WTC11 (cell line): ENCODE measurements around the gene ACSF2. TPM values are rescaled to one million over a fixed set of nuclear protein-coding genes. Genes with fewer than 3 reads are reported as not detected.

Source experiments
- ATAC-seq: fragments of 200-7000 bp; cut with Tn5 transposase; 2 replicates; pipeline ENCODE4 v1.10.0; 2021; ENCODE audit warnings: mild to moderate bottlenecking, moderate library complexity
- Bru-seq: library from RNA; stranded (reverse); fragments of 400-500 nt; gene quantifications from one replicate; lab custom pipeline; 2021; lab: Mats Ljungman, UMichigan
- CTCF ChIA-PET: fragments of 300-600 bp; sonication (Branson Sonifier 250); formaldehyde crosslinking; loops from one replicate; lab custom pipeline; 2021; ENCODE audit warnings: antibody characterized with exemption; lab: Charles Lee
- POLR2A ChIA-PET: fragments of 350-600 bp; sonication (Branson Sonifier 250); formaldehyde crosslinking; loops from one replicate; lab custom pipeline; 2021; ENCODE audit warnings: antibody characterized with exemption; lab: Charles Lee
- DNase-seq: peaks from one replicate; pipeline ENCODE4 v3.0.0; 2021; ENCODE audit warnings: low spot score
- H3K27ac Mint-ChIP-seq: 2 replicates; pipeline ENCODE4 v1.8.0; 2021; ENCODE audit warnings: mixed read lengths
- H3K27me3 Mint-ChIP-seq: 2 replicates; pipeline ENCODE4 v1.8.0; 2021; ENCODE audit warnings: low read depth, mild to moderate bottlenecking, moderate library complexity, mixed read lengths
- H3K36me3 Mint-ChIP-seq: 2 replicates; pipeline ENCODE4 v1.8.0; 2021; ENCODE audit warnings: mixed read lengths
- H3K4me1 Mint-ChIP-seq: 2 replicates; pipeline ENCODE4 v1.8.0; 2022; ENCODE audit warnings: mixed read lengths
- H3K4me3 Mint-ChIP-seq: 2 replicates; pipeline ENCODE4 v1.8.0; 2021; ENCODE audit warnings: mild to moderate bottlenecking, moderate library complexity, mixed read lengths
- H3K9me3 Mint-ChIP-seq: 2 replicates; pipeline ENCODE4 v1.8.0; 2021; ENCODE audit warnings: mixed read lengths
- ATF1 ChIP-seq: sonication (generic); formaldehyde crosslinking; IDR thresholded peaks from 2 replicates; pipeline ENCODE4 v1.8.1; 2023; ENCODE audit warnings: mild to moderate bottlenecking, moderate library complexity, missing genetic modification reagents
- CREM ChIP-seq: sonication (generic); formaldehyde crosslinking; IDR thresholded peaks from 2 replicates; pipeline ENCODE4 v1.8.1; 2022; ENCODE audit warnings: mild to moderate bottlenecking, missing genetic modification reagents, moderate library complexity
- ESRRA ChIP-seq: sonication (generic); formaldehyde crosslinking; IDR thresholded peaks from 2 replicates; pipeline ENCODE4 v1.8.1; 2022; ENCODE audit warnings: mild to moderate bottlenecking, missing genetic modification reagents, borderline replicate concordance
- FOXK1 ChIP-seq: sonication (generic); formaldehyde crosslinking; IDR thresholded peaks from 2 replicates; pipeline ENCODE4 v1.8.0; 2022; ENCODE audit warnings: mild to moderate bottlenecking, moderate library complexity, missing genetic modification reagents
- MXD4 ChIP-seq: fragments of 250-450 bp; sonication (Bioruptor Pico); IDR thresholded peaks from 2 replicates; pipeline ENCODE4 v1.8.0; 2021; ENCODE audit warnings: mild to moderate bottlenecking, moderate library complexity, borderline replicate concordance
- NFATC4 ChIP-seq: fragments of 250-450 bp; sonication (Bioruptor Pico); IDR thresholded peaks from 2 replicates; pipeline ENCODE4 v1.9.0; 2021; ENCODE audit warnings: mild to moderate bottlenecking
- NR3C1 ChIP-seq: sonication (generic); formaldehyde crosslinking; conservative IDR thresholded peaks from 2 replicates; pipeline ENCODE4 v1.8.1; 2023; ENCODE audit warnings: low read depth, mild to moderate bottlenecking, missing genetic modification reagents
- OVOL2 ChIP-seq: fragments of 250-450 bp; sonication (Bioruptor Pico); IDR thresholded peaks from 2 replicates; pipeline ENCODE4 v1.9.0; 2021; ENCODE audit warnings: mild to moderate bottlenecking, borderline replicate concordance
- RELA ChIP-seq: sonication (generic); formaldehyde crosslinking; IDR thresholded peaks from 2 replicates; pipeline ENCODE4 v1.8.1; 2022; ENCODE audit warnings: missing genetic modification reagents, mild to moderate bottlenecking, borderline replicate concordance
- RORB ChIP-seq: fragments of 250-450 bp; sonication (Bioruptor Pico); IDR thresholded peaks from 2 replicates; pipeline ENCODE4 v1.9.0; 2021; ENCODE audit warnings: mild to moderate bottlenecking
- SMAD4 ChIP-seq: sonication (generic); formaldehyde crosslinking; IDR thresholded peaks from 2 replicates; pipeline ENCODE4 v1.8.0; 2022; ENCODE audit warnings: mild to moderate bottlenecking, missing genetic modification reagents
- SOX15 ChIP-seq: fragments of 250-450 bp; sonication (Bioruptor Pico); IDR thresholded peaks from 2 replicates; pipeline ENCODE4 v1.9.0; 2021; ENCODE audit warnings: mild to moderate bottlenecking
- SP1 ChIP-seq: sonication (generic); formaldehyde crosslinking; conservative IDR thresholded peaks from 2 replicates; pipeline ENCODE4 v1.8.1; 2022; ENCODE audit warnings: missing genetic modification reagents
- TEAD4 ChIP-seq: sonication (generic); formaldehyde crosslinking; IDR thresholded peaks from 2 replicates; pipeline ENCODE4 v1.8.0; 2022; ENCODE audit warnings: mild to moderate bottlenecking, missing genetic modification reagents
- ZNF317 ChIP-seq: sonication (generic); formaldehyde crosslinking; IDR thresholded peaks from 2 replicates; pipeline ENCODE4 v1.8.1; 2023; ENCODE audit warnings: low read depth, mild to moderate bottlenecking, moderate library complexity, missing genetic modification reagents, borderline replicate concordance
- long read RNA-seq, 3 experiments: library from RNA in 1 of 3; library from capped mRNA in 1 of 3; library from polyadenylated mRNA in 1 of 3; unstranded in 2 of 3; stranded (forward) in 1 of 3; transcript quantifications; one replicate each; pipeline ENCODE4 v2.0.0, GENCODE V29; 2021
- total RNA-seq: library from RNA; stranded (reverse); gene quantifications from 3 replicates; pipeline ENCODE4 v1.2.3, GENCODE V29; 2021
- TF ChIP-seq, protein P1 (sequence below): sonication (generic); formaldehyde crosslinking; IDR thresholded peaks from 2 replicates; pipeline ENCODE4 v1.8.1; 2022; ENCODE audit warnings: mild to moderate bottlenecking, missing genetic modification reagents, moderate library complexity, borderline replicate concordance
- TF ChIP-seq, protein P2 (sequence below): fragments of 250-450 bp; sonication (Bioruptor Pico); IDR thresholded peaks from 2 replicates; pipeline ENCODE4 v1.9.0; 2021; ENCODE audit warnings: moderate library complexity, mild to moderate bottlenecking, inconsistent platforms, borderline replicate concordance
- TF ChIP-seq, protein P3 (sequence below): fragments of 250-450 bp; sonication (Bioruptor Pico); IDR thresholded peaks from 2 replicates; pipeline ENCODE4 v1.9.0; 2021; ENCODE audit warnings: mild to moderate bottlenecking, borderline replicate concordance
- TF ChIP-seq, protein P4 (sequence below): sonication (generic); formaldehyde crosslinking; IDR thresholded peaks from 2 replicates; pipeline ENCODE4 v1.8.1; 2022; ENCODE audit warnings: low read depth, mild to moderate bottlenecking, moderate library complexity, missing genetic modification reagents, borderline replicate concordance
- TF ChIP-seq, protein P5 (sequence below): sonication (generic); formaldehyde crosslinking; IDR thresholded peaks from 2 replicates; pipeline ENCODE4 v1.8.1; 2022; ENCODE audit warnings: missing genetic modification reagents, borderline replicate concordance
- TF ChIP-seq, protein P6 (sequence below): sonication (generic); formaldehyde crosslinking; IDR thresholded peaks from 2 replicates; pipeline ENCODE4 v1.8.0; 2022; ENCODE audit warnings: mild to moderate bottlenecking, missing genetic modification reagents

ACSF2 gene, protein sequence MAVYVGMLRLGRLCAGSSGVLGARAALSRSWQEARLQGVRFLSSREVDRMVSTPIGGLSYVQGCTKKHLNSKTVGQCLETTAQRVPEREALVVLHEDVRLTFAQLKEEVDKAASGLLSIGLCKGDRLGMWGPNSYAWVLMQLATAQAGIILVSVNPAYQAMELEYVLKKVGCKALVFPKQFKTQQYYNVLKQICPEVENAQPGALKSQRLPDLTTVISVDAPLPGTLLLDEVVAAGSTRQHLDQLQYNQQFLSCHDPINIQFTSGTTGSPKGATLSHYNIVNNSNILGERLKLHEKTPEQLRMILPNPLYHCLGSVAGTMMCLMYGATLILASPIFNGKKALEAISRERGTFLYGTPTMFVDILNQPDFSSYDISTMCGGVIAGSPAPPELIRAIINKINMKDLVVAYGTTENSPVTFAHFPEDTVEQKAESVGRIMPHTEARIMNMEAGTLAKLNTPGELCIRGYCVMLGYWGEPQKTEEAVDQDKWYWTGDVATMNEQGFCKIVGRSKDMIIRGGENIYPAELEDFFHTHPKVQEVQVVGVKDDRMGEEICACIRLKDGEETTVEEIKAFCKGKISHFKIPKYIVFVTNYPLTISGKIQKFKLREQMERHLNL
- total RNA-seq, result 19.1 to 19.9 TPM (median 19.7 TPM) in 3 replicates
- Bru-seq, nascent RNA, result percentile 56 among the genes with signal in this experiment
- long read RNA-seq, experiment 1, transcript ACSF2-201 (16 exons, 2,235 nt), result major isoform, 16 of 26 reads
- long read RNA-seq, experiment 1, partial matches to known transcripts, result 1 of 26 reads
- long read RNA-seq, experiment 1, other reads (novel, unspliced or antisense), result 9 of 26 reads
- long read RNA-seq, experiment 2, transcript ACSF2-201 (16 exons, 2,235 nt), result major isoform, 6 of 15 reads
- long read RNA-seq, experiment 2, partial matches to known transcripts, result 5 of 15 reads
- long read RNA-seq, experiment 2, other reads (novel, unspliced or antisense), result 3 of 15 reads
- long read RNA-seq, experiment 3, partial matches to known transcripts, result 0 of 6 reads
- long read RNA-seq, experiment 3, other reads (novel, unspliced or antisense), result 2 of 6 reads

DNA sequence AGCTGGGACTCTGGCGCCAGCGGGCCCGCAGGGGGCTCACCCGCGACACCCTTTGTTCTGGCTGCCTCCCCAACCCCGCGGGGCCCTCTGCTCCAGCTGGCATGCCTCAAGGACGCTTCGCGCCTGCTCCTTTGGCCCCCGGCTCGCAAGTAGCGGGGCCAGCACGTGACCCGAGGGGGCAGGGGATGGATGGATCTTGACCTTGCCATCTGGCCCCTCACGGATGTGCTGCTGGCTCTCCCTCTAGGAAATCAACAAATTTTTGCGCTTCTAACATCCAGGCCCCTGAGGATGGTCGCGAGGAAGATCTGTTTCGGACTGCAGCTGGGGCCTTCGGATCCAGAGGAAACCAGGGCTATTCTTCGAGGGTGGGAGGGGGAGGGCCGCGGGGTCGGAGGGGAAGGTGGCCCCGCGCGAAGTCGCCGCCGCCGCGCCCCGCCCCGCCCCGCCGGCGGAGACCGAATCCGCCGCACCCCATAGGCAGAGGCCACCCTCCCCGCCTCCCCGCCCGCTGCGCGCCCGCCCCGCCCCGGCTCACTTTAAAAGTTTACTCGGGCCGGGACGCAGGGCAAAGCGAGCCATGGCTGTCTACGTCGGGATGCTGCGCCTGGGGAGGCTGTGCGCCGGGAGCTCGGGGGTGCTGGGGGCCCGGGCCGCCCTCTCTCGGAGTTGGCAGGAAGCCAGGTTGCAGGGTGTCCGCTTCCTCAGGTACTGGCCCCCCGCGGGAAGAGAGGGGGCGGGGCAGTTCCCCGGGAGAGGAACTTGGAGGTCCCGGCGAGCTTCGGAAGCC, at the start of gene ACSF2:
Gene ACSF2 (plus strand): TSS at position 537 of the 790 bp plus-strand sequence. CDS start 44 bp downstream, at position 581.
- Mint-ChIP-seq H3K9me3 (no peaks in the 10 kb centered on the region), H3K4me3 (peak within 1 kb of the TSS; percentile 76), H3K4me1 (peaks cover 17% of the 10 kb centered on the region), H3K27ac (peak within 1 kb of the TSS; percentile 25; the same call in 1 of the 2 replicates), H3K27me3 (peaks cover 24% of the 10 kb centered on the region), H3K36me3 (no peaks in the 10 kb centered on the region)
- CTCF ChIA-PET, result interaction anchor here (0.9 to 3.6 kb wide), 6 partner anchors 9 to 225 kb away, joined by 3 to 49 read pairs (median 4); partner anchors contain the start of gene LRRC59
- POLR2A ChIA-PET, result interaction anchor here (1.1 to 1.5 kb wide), 2 partner anchors 14 to 28 kb away, joined by 3 to 6 read pairs; partner anchors contain the start of gene LRRC59
- ATAC-seq (peak; percentile 50), DNase-seq (peak; percentile 64)
- no peak; the same call in 1 of the 2 replicates for TF ChIP-seq CREM
- TF ChIP-seq SOX15 (CRISPR knock-in tag), result no peak
- TF ChIP-seq TEAD4 (CRISPR knock-in tag), result peak; percentile 55; the same call in 1 of the 2 replicates
- TF ChIP-seq, protein P1, sequence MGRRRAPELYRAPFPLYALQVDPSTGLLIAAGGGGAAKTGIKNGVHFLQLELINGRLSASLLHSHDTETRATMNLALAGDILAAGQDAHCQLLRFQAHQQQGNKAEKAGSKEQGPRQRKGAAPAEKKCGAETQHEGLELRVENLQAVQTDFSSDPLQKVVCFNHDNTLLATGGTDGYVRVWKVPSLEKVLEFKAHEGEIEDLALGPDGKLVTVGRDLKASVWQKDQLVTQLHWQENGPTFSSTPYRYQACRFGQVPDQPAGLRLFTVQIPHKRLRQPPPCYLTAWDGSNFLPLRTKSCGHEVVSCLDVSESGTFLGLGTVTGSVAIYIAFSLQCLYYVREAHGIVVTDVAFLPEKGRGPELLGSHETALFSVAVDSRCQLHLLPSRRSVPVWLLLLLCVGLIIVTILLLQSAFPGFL (CRISPR knock-in tag), result no peak
- TF ChIP-seq, protein P2, sequence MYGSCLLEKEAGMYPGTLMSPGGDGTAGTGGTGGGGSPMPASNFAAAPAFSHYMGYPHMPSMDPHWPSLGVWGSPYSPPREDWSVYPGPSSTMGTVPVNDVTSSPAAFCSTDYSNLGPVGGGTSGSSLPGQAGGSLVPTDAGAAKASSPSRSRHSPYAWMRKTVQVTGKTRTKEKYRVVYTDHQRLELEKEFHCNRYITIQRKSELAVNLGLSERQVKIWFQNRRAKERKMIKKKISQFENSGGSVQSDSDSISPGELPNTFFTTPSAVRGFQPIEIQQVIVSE (CRISPR knock-in tag), result no peak
- TF ChIP-seq ESRRA (CRISPR knock-in tag), result no peak
- TF ChIP-seq NFATC4, result no peak
- no peak for TF ChIP-seq SP1 (CRISPR knock-in tag)
- TF ChIP-seq RELA (CRISPR knock-in tag), result no peak
- TF ChIP-seq, protein P3, sequence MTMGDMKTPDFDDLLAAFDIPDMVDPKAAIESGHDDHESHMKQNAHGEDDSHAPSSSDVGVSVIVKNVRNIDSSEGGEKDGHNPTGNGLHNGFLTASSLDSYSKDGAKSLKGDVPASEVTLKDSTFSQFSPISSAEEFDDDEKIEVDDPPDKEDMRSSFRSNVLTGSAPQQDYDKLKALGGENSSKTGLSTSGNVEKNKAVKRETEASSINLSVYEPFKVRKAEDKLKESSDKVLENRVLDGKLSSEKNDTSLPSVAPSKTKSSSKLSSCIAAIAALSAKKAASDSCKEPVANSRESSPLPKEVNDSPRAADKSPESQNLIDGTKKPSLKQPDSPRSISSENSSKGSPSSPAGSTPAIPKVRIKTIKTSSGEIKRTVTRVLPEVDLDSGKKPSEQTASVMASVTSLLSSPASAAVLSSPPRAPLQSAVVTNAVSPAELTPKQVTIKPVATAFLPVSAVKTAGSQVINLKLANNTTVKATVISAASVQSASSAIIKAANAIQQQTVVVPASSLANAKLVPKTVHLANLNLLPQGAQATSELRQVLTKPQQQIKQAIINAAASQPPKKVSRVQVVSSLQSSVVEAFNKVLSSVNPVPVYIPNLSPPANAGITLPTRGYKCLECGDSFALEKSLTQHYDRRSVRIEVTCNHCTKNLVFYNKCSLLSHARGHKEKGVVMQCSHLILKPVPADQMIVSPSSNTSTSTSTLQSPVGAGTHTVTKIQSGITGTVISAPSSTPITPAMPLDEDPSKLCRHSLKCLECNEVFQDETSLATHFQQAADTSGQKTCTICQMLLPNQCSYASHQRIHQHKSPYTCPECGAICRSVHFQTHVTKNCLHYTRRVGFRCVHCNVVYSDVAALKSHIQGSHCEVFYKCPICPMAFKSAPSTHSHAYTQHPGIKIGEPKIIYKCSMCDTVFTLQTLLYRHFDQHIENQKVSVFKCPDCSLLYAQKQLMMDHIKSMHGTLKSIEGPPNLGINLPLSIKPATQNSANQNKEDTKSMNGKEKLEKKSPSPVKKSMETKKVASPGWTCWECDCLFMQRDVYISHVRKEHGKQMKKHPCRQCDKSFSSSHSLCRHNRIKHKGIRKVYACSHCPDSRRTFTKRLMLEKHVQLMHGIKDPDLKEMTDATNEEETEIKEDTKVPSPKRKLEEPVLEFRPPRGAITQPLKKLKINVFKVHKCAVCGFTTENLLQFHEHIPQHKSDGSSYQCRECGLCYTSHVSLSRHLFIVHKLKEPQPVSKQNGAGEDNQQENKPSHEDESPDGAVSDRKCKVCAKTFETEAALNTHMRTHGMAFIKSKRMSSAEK, result no peak
- TF ChIP-seq, protein P4, sequence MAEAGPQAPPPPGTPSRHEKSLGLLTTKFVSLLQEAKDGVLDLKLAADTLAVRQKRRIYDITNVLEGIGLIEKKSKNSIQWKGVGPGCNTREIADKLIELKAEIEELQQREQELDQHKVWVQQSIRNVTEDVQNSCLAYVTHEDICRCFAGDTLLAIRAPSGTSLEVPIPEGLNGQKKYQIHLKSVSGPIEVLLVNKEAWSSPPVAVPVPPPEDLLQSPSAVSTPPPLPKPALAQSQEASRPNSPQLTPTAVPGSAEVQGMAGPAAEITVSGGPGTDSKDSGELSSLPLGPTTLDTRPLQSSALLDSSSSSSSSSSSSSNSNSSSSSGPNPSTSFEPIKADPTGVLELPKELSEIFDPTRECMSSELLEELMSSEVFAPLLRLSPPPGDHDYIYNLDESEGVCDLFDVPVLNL (CRISPR knock-in tag), result no peak
- TF ChIP-seq, protein P5, sequence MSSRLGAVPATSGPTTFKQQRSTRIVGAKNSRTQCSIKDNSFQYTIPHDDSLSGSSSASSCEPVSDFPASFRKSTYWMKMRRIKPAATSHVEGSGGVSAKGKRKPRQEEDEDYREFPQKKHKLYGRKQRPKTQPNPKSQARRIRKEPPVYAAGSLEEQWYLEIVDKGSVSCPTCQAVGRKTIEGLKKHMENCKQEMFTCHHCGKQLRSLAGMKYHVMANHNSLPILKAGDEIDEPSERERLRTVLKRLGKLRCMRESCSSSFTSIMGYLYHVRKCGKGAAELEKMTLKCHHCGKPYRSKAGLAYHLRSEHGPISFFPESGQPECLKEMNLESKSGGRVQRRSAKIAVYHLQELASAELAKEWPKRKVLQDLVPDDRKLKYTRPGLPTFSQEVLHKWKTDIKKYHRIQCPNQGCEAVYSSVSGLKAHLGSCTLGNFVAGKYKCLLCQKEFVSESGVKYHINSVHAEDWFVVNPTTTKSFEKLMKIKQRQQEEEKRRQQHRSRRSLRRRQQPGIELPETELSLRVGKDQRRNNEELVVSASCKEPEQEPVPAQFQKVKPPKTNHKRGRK (CRISPR knock-in tag), result no peak
- no peak for TF ChIP-seq OVOL2 (CRISPR knock-in tag)
- TF ChIP-seq, protein P6, sequence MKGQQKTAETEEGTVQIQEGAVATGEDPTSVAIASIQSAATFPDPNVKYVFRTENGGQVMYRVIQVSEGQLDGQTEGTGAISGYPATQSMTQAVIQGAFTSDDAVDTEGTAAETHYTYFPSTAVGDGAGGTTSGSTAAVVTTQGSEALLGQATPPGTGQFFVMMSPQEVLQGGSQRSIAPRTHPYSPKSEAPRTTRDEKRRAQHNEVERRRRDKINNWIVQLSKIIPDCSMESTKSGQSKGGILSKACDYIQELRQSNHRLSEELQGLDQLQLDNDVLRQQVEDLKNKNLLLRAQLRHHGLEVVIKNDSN (CRISPR knock-in tag), result peak; percentile 93
- no peak for TF ChIP-seq MXD4 (CRISPR knock-in tag)
- TF ChIP-seq ZNF317 (CRISPR knock-in tag), result 0 out of 2 replicates have a peak, but pooled peaks have one; percentile 39
- no peak for TF ChIP-seq NR3C1 (CRISPR knock-in tag)
- no peak for TF ChIP-seq RORB
- no peak for TF ChIP-seq ATF1
- TF ChIP-seq FOXK1 (CRISPR knock-in tag), result no peak
- no peak for TF ChIP-seq SMAD4 (CRISPR knock-in tag)
